SK-N-SH (cell line): ENCODE data around the gene MGRN1. TPM values are rescaled to one million over a fixed set of nuclear protein-coding genes. Genes with fewer than 3 reads are reported as not detected.

Experiments used
- CTCF ChIA-PET: fragments of 300-600, 350-600 bp; formaldehyde crosslinking; extraction: SDS; loops from one replicate; lab custom pipeline; 2021; lab: Yijun Ruan, JAX
- POLR2A ChIA-PET: fragments of 350-600 bp; sonication (Branson Sonifier 250); formaldehyde crosslinking; extraction: SDS; loops from one replicate; lab custom pipeline; 2020; ENCODE audit warnings: antibody characterized with exemption, inconsistent platforms; lab: Yijun Ruan, JAX
- DNase-seq: peaks from one replicate; pipeline ENCODE4 v3.0.0; 2012
- H2AFZ ChIP-seq: fragments of 200-600 bp; sonication (generic); 2 replicates; pipeline ENCODE4 v1.8.1; 2016; ENCODE audit warnings: antibody characterized with exemption, mild to moderate bottlenecking, low read depth
- H3F3A ChIP-seq: fragments of 200-600 bp; sonication (generic); replicated peaks from 2 replicates; pipeline ENCODE3; 2016; ENCODE audit warnings: antibody characterized with exemption, mild to moderate bottlenecking; ENCODE audit not compliant: insufficient read depth
- H3K27ac ChIP-seq, 2 experiments: fragments of 200-500 bp in 1 of 2; fragments of 200-600 bp in 1 of 2; sonication (Bioruptor generic) in 1 of 2; sonication (generic), shearing (Covaris generic) in 1 of 2; 2 replicates each; pipeline versions ENCODE4 v1.5.1 to v1.6.1; 2014 to 2016; ENCODE audit warnings: low read depth in 2 of 2, inconsistent platforms in 1 of 2, low read length in 1 of 2, mild to moderate bottlenecking in 1 of 2, mixed read lengths in 1 of 2
- H3K27me3 ChIP-seq: fragments of 200-600 bp; sonication (generic), shearing (Covaris generic); 2 replicates; pipeline ENCODE4 v1.6.1; 2016; ENCODE audit warnings: mixed run types; ENCODE audit not compliant: insufficient read depth
- H3K36me3 ChIP-seq, 2 experiments: fragments of 200-500 bp in 1 of 2; fragments of 200-600 bp in 1 of 2; sonication (Bioruptor generic) in 1 of 2; sonication (generic) in 1 of 2; replicated peaks in 1 of 2; 2 replicates each; pipeline versions ENCODE3 to v1.5.1; 2014 to 2016; ENCODE audit warnings: low read length in 1 of 2, mild to moderate bottlenecking in 1 of 2; ENCODE audit not compliant: insufficient read depth in 2 of 2, control insufficient read depth in 1 of 2
- H3K4me1 ChIP-seq, 2 experiments: fragments of 200-500 bp in 1 of 2; fragments of 200-600 bp in 1 of 2; sonication (Bioruptor generic) in 1 of 2; sonication (generic), shearing (Covaris generic) in 1 of 2; 2 replicates each; pipeline versions ENCODE4 v1.5.1 to v1.6.1; 2014 to 2016; ENCODE audit warnings: low read depth in 1 of 2, low read length in 1 of 2, mixed run types in 1 of 2; ENCODE audit not compliant: insufficient read depth in 2 of 2, control insufficient read depth in 1 of 2
- H3K4me2 ChIP-seq: fragments of 200-600 bp; sonication (generic), shearing (Covaris generic); 2 replicates; pipeline ENCODE4 v1.6.1; 2017; ENCODE audit warnings: mixed run types
- H3K4me3 ChIP-seq, 2 experiments: fragments of 200-500 bp in 1 of 2; fragments of 200-600 bp in 1 of 2; sonication (Bioruptor generic) in 1 of 2; sonication (generic), shearing (Covaris generic) in 1 of 2; 2 replicates each; pipeline versions ENCODE4 v1.5.1 to v1.8.1; 2014 to 2016; ENCODE audit warnings: low read depth in 2 of 2, inconsistent platforms in 1 of 2, low read length in 1 of 2, mild to moderate bottlenecking in 1 of 2, mixed read lengths in 1 of 2, moderate library complexity in 1 of 2
- H3K79me2 ChIP-seq: fragments of 200-600 bp; sonication (generic); 2 replicates; pipeline ENCODE4 v1.8.1; 2017; ENCODE audit warnings: mild to moderate bottlenecking; ENCODE audit not compliant: insufficient read depth
- H3K9ac ChIP-seq: fragments of 200-600 bp; sonication (generic); 2 replicates; pipeline ENCODE4 v1.6.1; 2017; ENCODE audit warnings: mixed run types
- H3K9me2 ChIP-seq: fragments of 200-600 bp; sonication (generic); 2 replicates; pipeline ENCODE4 v1.6.1; 2017; ENCODE audit warnings: mixed run types
- H3K9me3 ChIP-seq: fragments of 200-600 bp; sonication (generic); 2 replicates; pipeline ENCODE4 v1.6.1; 2017; ENCODE audit warnings: mixed run types, mild to moderate bottlenecking, moderate library complexity
- H4K20me1 ChIP-seq: fragments of 200-600 bp; sonication (generic); 2 replicates; pipeline ENCODE4 v1.6.1; 2017; ENCODE audit warnings: mild to moderate bottlenecking, mixed run types; ENCODE audit not compliant: insufficient read depth
- CHD2 ChIP-seq: fragments of 150-350 bp; IDR thresholded peaks from 2 replicates; pipeline ENCODE4 v1.6.1; 2018; ENCODE audit warnings: low read length; ENCODE audit not compliant: partially characterized antibody
- EP300 ChIP-seq, 2 experiments: IDR thresholded peaks; 2 replicates each; pipeline versions ENCODE4 v1.4.0 to v1.6.1; 2012; ENCODE audit warnings: borderline replicate concordance in 1 of 2, low read depth in 1 of 2, low read length in 1 of 2
- EZH2phosphoT487 ChIP-seq: fragments of 200-600 bp; sonication (generic); IDR thresholded peaks from 2 replicates; pipeline ENCODE4 v1.6.1; 2017; ENCODE audit warnings: low read depth, mixed run types, mild to moderate bottlenecking, antibody characterized with exemption, moderate library complexity, borderline replicate concordance
- FOSL2 ChIP-seq: IDR thresholded peaks from 2 replicates; pipeline ENCODE4 v1.4.0; 2012; ENCODE audit warnings: low read depth, mild to moderate bottlenecking, moderate library complexity, borderline replicate concordance
- FOXJ3 ChIP-seq: sonication (generic); formaldehyde crosslinking; IDR thresholded peaks from 2 replicates; pipeline ENCODE4 v1.5.1; 2020; ENCODE audit warnings: mild to moderate bottlenecking, missing genetic modification reagents
- FOXM1 ChIP-seq: IDR thresholded peaks from 2 replicates; pipeline ENCODE4 v1.4.0; 2012; ENCODE audit warnings: low read depth, mild to moderate bottlenecking
- GABPA ChIP-seq: IDR thresholded peaks from 2 replicates; pipeline ENCODE4 v1.4.0; 2012; ENCODE audit warnings: low read depth, mild to moderate bottlenecking
- GATA2 ChIP-seq: sonication (generic); formaldehyde crosslinking; IDR thresholded peaks from 2 replicates; pipeline ENCODE4 v1.5.0; 2020; ENCODE audit warnings: mild to moderate bottlenecking, missing genetic modification reagents
- MEF2A ChIP-seq: IDR thresholded peaks from 2 replicates; pipeline ENCODE4 v1.4.0; 2012; ENCODE audit warnings: low read depth, borderline replicate concordance
- RFX5 ChIP-seq: IDR thresholded peaks from 2 replicates; pipeline ENCODE4 v1.6.1; 2012; ENCODE audit warnings: mild to moderate bottlenecking, improper control_type of control experiment, low read length
- RXRA ChIP-seq: IDR thresholded peaks from 2 replicates; pipeline ENCODE4 v1.4.0; 2012; ENCODE audit warnings: low read depth, mild to moderate bottlenecking, borderline replicate concordance
- SIN3A ChIP-seq: IDR thresholded peaks from 2 replicates; pipeline ENCODE4 v1.6.1; 2012; ENCODE audit warnings: low read depth, mild to moderate bottlenecking, low read length, moderate library complexity, borderline replicate concordance
- TCF12 ChIP-seq: IDR thresholded peaks from 2 replicates; pipeline ENCODE4 v1.4.0; 2012
- YY1 ChIP-seq: IDR thresholded peaks from 2 replicates; pipeline ENCODE4 v1.4.0; 2012; ENCODE audit warnings: low read depth, mild to moderate bottlenecking
- WGBS: methylation state at CpG from one replicate; pipeline ENCODE4 v1.1.6; 2017; ENCODE audit warnings: low lambda C conversion rate; 5-methylcytosine and 5-hydroxymethylcytosine counted together
- polyA plus RNA-seq, 3 experiments: library from polyadenylated mRNA; depleted of rRNA; stranded (reverse); fragments of >200 nt; gene quantifications; 2 replicates each; pipeline ENCODE4 v1.2.3, GENCODE V29; 2012
- TF ChIP-seq, protein P1 (sequence below): fragments of 150-350 bp; IDR thresholded peaks from 2 replicates; pipeline ENCODE4 v1.6.1; 2017; ENCODE audit warnings: antibody characterized with exemption, low read length, low read depth, borderline replicate concordance

MGRN1 gene
- polyA plus RNA-seq, 1 of the 3 experiments (the other 2 are of a cell fraction) = 13.3 TPM

DNA sequence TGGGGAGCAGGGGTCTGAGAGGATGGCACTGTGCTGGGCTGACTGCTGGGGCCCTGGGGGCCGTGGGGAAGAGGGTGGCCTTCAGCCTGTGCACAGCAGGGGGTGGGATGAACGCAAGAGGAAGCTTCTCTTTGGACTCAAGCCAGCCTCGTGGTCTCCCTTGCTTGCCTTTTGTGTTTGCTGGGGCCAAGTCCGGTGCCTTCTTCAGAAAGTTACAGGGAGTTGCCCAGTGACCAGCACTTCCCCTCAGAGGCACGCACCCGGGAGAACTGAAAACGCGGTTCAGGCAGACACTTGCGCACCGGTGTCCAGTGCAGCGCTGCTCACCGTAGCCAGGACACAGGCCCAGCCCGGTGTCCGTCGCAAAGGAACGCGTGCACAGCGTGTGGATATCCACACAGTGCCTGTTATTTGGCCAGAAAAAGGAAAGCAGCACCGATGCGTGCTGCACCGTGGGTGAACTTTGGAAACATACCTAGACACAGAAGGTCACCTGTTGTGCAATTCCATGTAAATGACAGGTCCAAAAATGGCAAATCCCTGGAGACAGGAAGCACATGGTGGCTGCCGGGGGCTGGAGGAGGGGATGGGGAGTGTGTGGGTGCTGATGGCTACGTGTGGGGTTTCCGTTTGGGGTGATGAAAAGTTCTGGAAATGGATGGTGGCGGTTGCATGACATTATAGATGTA lies 39.3 kb downstream of the MGRN1 start:
- no peak for DNase-seq
- no peak overlapping the region for H3K4me2 ChIP-seq
- H4K20me1 ChIP-seq = peaks cover 4% of the 10 kb centered on the region; the same call in 1 of the 2 replicates
- no peak for TF ChIP-seq CHD2
- no peak for TF ChIP-seq YY1
- TF ChIP-seq, protein P1, sequence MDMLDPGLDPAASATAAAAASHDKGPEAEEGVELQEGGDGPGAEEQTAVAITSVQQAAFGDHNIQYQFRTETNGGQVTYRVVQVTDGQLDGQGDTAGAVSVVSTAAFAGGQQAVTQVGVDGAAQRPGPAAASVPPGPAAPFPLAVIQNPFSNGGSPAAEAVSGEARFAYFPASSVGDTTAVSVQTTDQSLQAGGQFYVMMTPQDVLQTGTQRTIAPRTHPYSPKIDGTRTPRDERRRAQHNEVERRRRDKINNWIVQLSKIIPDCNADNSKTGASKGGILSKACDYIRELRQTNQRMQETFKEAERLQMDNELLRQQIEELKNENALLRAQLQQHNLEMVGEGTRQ = no peak
- no peak for TF ChIP-seq TCF12
- no peak for TF ChIP-seq EZH2phosphoT487
- TF ChIP-seq RXRA = no peak
- TF ChIP-seq RFX5 = no peak
- TF ChIP-seq FOXJ3 (CRISPR knock-in tag) = no peak
- TF ChIP-seq EP300 (IDR thresholded peaks at IDR 0.05; ENCODE audit: borderline replicate concordance in 1 of 2, low read depth in 1 of 2, low read length in 1 of 2) = no peak
- H3K27ac ChIP-seq = no peak overlapping the region
- no peaks in the 10 kb centered on the region for H3K4me1 ChIP-seq
- ChIA-PET POLR2A (no interaction called here), CTCF (no interaction called here)
- H3K9ac ChIP-seq = no peak overlapping the region
- 86% methylated on average over 11 of the region's 25 CpGs for WGBS
- no peaks in the 10 kb centered on the region for H3K9me3 ChIP-seq
- H3F3A ChIP-seq = no peaks in the 10 kb centered on the region
- H3K4me3 ChIP-seq = no peak overlapping the region
- H3K36me3 ChIP-seq = peaks cover 6 to 25% of the 10 kb centered on the region in 2 experiments
- H3K9me2 ChIP-seq = no peaks in the 10 kb centered on the region
- H3K27me3 ChIP-seq = no peaks in the 10 kb centered on the region
- no peak overlapping the region for H2AFZ ChIP-seq
- H3K79me2 ChIP-seq = no peaks in the 10 kb centered on the region

GRCh38 chr16:4664538-4665418 lies 40.2 kb downstream of the MGRN1 start:
- Histone ChIP-seq H2AFZ (no peak overlapping the region), H3K79me2 (no peaks in the 10 kb centered on the region)

More at GRCh38 chr16:4664538-4665418, 40.2 kb downstream of the MGRN1 start:
- Histone ChIP-seq H3K27ac (no peak overlapping the region), H4K20me1 (peaks cover 4% of the 10 kb centered on the region; the same call in 1 of the 2 replicates), H3F3A (no peaks in the 10 kb centered on the region), H3K9me3 (no peaks in the 10 kb centered on the region), H3K9ac (no peak overlapping the region), H3K4me3 (no peak overlapping the region), H3K4me1 (no peaks in the 10 kb centered on the region), H3K27me3 (no peaks in the 10 kb centered on the region), H3K4me2 (no peak overlapping the region), H3K36me3 (peaks cover 6 to 30% of the 10 kb centered on the region in 2 experiments), H3K9me2 (no peaks in the 10 kb centered on the region)
- TF ChIP-seq GATA2 (CRISPR knock-in tag) (no peak), SIN3A (no peak), GABPA (no peak), FOSL2 (no peak), CHD2 (no peak), MEF2A (no peak), FOXM1 (no peak)
- POLR2A ChIA-PET = no interaction called here
- WGBS = 90% methylated on average over 23 of the region's 26 CpGs
- DNase-seq = no peak
- CTCF ChIA-PET = no interaction called here
